Femur (tissue), 1 donor: Measurements from ENCODE around the gene SPOCK2.
A peak's percentile ranks its signal among the peaks of the same experiment; 100 is the strongest.

Experiments
- DNase-seq: peaks from one replicate; pipeline ENCODE4 v3.0.0-alpha.2; 2017

The SPOCK2 gene

GRCh38 chr10:72026278-72027111 lies 61.9 kb downstream of the SPOCK2 start:
- DNase-seq, result no peak

GRCh38 chr10:72025832-72026231 lies 62.5 kb downstream of the SPOCK2 start:
- DNase-seq, result no peak

GRCh38 chr10:72025400-72025799 lies 63.0 kb downstream of the SPOCK2 start:
- DNase-seq, result no peak

DNA sequence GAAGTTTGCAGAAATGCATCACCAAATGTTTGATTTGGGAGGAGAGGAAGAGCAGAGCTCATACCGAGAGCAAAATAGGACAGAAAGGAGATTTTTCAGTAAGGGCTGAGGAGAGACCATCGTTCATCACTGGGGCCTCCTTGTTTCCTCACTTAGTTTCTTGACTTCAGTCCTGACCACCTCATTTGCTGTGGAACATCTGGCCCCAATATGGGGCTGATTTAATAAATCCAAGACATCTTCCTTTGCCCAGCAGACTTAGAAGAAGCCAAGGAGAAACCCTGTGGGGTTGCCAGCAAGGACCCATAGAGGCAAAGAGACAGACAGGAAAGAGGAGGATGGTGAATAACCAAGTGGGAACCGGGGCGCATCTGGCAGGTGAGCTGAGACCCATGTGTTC lies 63.8 kb downstream of the SPOCK2 start:
- no peak for DNase-seq

DNA sequence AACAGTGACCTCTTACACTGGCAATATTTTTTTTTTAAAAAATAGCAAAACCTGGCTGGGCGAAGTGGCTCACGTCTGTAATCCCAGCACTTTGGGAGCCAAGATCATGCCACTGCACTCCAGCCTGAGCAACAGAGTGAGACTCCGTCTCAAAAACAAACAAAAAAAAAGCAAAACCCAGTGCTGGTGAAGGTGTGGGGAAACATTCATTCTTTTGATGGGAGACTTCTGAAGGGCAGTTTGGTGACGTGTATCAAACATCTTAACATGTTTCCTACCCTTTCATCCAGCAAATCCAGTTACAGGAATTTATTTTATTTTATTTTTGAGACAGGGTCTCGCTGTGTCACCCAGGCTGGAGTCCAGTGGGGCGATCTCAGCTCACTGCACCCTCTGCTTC lies 66.1 kb downstream of the SPOCK2 start:
- no peak for DNase-seq

GRCh38 chr10:72020914-72021809 lies 67.2 kb downstream of the SPOCK2 start:
- DNase-seq, result no peak

- no peak for DNase-seq
Measured at GRCh38 chr10:72019085-72019876, 69.1 kb downstream of the SPOCK2 start.

DNA sequence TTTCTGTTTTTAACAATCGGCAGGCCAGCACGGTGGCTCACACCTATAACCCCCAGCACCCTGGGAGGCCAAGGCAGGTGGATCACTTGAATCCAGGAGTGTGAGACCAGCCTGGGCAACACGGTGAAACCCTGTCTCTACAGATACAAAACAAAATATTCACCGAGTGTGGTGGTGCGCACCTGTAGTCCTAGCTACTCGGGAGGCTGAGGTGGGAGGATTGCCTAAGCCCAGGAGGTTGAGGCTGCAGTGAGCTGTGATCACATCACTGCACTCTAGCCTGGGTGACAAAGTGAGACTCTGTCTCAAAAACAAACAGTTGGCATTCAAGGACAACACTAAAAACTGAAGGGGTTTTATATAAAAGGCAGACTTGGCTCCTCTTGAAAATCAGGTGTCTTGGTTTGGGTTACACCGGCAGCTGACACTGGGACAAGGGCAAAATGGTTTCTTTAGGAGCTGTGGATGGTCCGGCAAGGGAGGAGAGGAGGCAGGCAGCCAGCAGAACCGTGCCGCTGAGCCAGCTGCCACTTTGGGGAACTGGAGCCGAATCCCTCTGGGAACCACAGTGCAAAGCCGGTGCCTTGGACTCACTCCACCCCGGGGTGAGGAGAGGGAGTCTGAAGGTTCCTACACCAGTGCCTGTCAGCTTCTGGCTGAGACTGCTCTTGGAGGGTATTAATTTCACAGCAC lies 71.6 kb downstream of the SPOCK2 start:
- peak; percentile 56 for DNase-seq

DNA sequence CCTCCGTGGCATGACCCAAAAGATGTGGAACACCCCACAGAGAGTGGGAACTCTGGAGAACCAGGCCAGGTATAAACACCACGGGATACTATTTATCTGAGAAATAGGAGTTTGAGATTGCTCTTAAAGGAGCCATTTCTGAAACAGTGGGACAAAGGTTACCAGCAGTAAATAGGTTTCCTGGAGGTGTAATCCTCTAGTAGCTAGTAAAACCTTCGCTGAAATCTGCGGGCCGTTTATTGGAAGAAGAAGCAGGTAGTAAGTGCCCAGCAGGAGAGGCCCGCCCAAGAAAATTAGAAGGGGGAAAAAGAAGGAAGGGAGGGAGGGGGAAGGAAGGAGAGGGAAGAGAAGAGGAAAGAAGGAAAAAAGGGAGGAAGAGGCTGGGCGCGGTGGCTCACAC lies 72.5 kb downstream of the SPOCK2 start:
- no peak for DNase-seq

GRCh38 chr10:72014785-72015480 lies 73.4 kb downstream of the SPOCK2 start:
- no peak for DNase-seq

GRCh38 chr10:72014197-72014596 lies 74.2 kb downstream of the SPOCK2 start:
- no peak for DNase-seq

DNA sequence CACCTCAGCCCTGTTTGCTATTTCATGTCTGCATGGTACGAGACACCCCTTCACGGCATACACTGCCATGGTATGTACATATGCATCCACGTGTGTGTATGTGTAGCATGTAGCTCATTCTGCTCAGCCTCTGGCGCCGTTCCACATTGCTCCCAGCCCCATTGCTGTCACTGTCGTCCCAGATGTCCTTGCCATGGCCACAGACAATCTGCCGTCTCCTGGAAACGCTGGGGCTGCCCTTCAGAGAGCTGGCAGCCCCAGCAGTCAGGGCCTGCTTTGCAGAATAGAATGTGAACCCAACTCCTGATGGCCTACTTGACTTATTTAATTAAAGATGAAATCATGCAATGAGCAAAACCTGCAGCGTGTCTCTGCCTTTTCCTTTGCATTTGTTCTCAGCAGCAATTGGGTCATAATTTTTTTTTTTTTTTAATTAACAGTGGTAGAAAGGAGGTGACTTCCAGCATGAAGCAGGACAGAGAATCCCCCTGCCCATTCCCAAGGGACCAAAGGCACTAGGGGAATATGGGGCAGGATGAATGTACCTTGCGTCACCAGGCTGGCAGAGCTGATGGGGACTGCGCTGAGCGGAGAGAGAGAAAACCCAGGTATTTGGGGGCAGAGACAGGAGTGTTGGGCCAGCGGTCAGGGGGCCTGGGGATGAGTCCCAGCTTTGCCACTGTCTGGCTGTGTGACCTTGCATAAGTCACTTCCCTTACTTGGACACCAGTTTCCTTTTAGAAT lies 75.0 kb downstream of the SPOCK2 start:
- DNase-seq, result no peak

- DNase-seq, result no peak
Measured at GRCh38 chr10:72012796-72013195, 75.6 kb downstream of the SPOCK2 start.

DNA sequence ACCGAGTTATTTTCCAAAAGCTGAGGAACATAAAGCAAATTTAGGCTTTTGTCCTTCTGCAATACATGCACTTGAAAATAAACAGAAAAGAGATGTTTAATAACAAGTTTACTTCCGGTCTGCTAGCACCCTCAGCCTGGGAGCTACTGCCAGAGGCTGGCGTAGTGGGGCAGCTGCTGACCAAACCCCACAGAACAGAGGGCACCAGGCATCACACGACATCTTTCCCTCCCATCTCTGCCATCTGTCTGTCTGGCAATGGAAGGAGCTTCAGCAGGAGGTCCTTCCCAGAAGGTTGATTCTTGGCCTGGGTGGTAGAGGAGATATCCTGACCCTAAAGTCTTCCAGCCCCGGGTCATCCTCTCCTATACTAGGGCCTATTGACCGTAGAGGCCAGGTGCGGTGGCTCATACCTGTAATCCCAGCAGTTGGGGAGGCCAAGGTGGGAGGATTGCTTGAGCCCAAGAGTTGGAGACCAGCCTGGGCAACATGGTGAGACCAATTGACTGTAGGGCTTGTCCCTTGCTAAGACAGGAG lies 76.3 kb downstream of the SPOCK2 start:
- no peak for DNase-seq

GRCh38 chr10:72011468-72011867 lies 76.9 kb downstream of the SPOCK2 start:
- no peak for DNase-seq

DNA sequence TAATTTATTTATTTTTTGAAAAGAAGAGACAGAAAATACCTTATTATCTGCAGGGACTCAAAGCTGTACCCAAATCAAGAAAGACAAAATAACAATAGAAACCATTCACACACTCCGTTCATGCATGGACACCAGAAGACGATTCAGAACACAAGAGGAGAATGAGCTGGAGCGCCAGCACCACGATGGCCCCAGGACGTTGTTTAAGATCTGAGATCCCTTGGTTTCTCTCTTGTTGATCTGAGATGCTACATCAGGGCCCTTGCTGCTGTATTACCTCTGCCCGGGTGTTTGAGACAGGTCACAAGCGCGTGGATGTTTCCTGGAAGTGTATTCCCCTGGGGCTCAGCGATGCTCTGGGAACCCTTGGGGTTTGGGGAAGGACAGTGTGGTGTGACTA lies 77.3 kb downstream of the SPOCK2 start:
- DNase-seq, result no peak

GRCh38 chr10:72010234-72010973 lies 77.9 kb downstream of the SPOCK2 start:
- DNase-seq, result no peak

DNA sequence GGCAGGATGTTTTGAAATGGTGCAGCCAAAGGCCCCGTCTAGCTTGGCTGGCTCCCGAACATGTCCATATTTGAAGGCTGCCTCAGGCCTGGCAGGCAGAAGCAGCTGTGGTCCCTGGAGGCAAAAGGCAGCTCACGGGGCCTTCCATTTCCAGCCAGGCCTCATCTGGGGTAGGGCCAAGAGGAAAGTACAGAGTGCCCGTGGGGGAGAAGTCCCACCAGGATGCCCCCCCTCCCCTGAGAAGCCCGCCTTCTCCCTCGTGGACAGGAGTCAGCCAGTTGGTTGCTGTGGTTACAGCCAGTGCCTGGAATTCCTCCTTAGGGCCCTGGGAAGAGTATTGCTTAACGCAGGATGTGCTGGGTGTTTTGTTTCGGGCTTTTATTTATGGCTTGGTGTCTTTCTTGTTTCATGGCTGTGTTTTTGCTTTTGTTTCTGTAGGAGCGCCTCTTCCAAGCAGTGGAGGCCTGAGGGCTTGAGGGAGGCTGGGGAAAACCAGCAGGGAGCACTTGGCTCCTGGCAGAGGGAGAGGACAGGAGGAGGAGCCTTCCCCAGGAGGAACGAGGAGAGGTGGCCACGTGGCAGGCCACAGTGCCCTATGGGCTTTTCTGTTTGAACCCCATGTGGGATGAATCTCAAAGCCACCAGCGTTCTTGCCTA lies 78.8 kb downstream of the SPOCK2 start:
- DNase-seq, result peak; percentile 91

- DNase-seq, result no peak
Measured at GRCh38 chr10:72009051-72009424, 79.3 kb downstream of the SPOCK2 start.
